AG20443 (cell line): ENCODE data around the gene SEMA4D.

ENCODE experiments used
- DNase-seq: peaks from one replicate; pipeline ENCODE4 v3.0.0; 2012; ENCODE audit warnings: low spot score, mixed read lengths

Gene SEMA4D

DNA sequence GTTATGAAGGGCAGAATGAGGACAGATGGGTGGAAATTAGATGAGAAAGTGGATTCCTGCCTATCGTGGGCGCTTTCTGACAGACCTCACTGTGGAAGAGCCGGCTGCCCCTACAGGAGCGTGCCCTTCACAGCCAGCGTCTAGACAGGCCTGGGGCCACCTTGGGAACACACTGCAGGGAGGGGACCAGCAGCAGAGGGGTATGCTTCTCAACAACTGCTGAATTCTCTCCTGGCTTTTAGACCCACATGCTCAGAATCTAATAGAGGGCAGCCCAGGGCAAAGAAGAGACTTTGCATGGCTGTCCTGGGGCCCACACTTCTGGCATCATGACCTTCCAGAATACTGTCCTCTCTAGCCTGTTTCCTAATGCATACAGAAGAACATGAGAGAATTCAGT, 2.1 kb upstream of the SEMA4D start:
- DNase-seq = no peak

DNA sequence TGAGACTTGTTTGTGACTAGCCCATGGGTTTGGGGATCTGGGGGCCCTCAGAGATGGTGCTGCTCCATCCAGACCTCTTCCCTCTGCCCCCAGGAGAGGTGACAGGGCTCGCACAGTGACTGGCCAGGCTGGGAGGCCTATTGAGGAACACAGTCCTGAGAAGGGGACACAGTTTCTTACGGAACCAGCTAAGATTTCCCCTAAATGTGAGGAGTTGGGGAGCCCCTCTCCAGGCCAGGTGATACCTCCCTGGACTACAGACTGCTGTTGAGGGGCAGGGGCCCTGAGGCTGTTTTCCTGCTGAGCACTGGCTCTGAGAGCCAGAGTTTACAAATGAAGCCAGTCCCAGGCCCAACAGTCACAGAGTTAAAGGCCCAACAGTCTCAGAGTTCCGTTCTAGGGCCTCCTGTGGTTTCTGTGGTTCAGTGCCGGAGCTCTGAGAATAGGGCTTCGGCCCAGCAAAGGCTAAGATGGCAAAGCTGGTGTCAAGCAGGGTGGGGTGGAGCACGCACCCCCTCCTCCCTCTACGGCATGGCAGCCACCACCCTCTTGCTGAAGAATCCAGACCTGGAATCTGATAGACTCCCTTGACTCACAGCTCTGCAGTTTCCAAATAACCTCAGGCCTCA, 1.1 kb upstream of the SEMA4D start:
- no peak for DNase-seq

DNA sequence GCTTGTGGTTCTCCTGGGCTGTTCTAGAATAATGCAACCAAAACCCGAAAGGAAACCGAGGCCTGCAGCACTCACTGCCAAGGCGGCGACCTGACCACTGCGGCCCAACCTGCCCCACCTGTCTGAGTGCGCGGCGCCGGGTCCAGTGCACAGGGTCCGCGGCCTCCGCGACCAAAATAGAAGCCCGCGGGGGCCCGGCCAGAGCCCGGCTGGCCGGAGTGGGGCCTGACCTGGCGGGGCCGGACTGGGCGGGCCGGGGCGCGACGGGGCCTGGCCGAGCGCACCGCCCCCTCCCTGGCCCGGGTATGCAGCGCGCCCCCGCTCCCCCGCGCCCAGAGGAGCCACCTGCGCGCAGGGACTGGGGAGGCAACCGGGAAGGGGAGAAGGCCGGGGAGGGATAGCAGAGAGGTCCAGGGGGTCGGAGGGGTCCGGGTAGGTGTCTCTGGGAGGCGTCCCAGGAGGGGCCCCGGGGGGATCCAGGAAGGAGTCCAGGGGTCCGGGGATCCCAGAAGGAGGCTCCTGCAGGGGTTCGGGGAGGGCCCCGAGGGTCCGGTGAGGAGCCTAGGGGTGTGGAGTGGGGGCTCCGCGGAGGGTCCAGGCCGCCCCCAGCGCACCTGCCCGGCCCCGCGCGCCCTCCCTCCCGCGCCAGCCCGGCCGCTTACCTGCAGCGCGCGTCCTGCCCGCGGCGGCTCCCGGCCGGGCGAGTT, 503 bp downstream of the SEMA4D start:
- DNase-seq = no peak

DNA sequence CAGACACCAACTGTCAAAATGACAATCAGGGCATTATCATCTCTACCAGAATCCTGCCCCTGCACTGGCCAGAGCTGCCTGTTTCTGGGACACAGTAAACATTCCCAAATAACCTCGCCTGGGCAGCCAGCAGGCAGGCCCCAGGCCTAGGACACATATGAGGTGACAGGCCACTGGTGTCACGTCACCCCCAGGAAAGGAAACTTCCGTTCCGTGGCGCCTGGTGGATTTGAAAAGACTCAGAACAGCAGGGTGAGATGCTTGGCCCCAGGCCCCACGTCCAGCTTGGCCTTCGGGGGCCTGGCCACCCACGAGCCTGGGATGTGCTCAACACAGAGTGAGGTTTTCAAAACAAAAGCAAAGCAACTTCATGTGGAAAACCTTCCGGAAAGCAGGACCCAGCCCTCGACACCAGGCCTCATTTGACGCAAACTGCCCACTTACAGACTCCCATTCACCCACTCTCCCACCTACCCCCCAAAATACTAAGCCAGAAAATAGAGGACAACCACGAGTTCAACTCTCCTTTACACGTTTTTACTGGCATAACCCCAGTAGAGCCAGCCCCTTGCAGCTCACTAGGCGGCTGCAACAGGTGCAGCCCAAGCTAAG, 1.2 kb downstream of the SEMA4D start:
- DNase-seq = no peak

DNA sequence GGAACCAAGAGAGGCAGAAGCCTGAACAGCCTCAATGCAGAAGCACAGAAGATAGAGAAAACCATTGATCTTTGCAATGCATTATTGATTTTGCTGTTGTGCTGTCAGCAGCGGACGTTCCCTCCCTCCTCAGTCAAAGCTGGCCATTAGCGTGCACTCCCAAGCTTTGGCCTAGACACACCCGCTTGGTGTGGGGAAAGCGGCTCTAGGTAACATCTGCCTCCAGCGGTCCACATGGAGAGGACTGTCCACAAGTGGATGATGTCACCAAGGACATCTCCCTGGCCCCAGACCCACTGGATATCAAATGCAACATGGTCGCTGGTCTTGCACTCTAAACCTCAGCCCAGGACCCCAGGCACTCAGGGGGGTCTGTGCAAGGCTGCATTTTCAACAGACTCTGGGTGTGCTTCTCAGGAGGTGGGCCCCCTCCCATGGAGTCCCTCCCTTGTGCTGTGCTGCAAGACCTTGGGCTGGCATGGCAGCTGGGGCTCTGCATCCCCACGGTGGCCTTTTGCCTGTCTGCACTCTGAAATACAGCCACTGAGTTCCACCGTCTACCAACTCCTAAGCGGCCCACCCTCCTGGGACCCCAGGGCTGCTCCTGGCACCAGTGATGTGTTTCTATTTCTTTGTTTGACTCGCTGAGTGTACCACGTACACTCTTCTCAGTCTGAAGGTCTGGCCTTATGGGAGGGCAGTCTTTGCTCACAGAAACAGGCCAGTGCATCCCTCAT, 1.9 kb downstream of the SEMA4D start:
- no peak for DNase-seq

DNA sequence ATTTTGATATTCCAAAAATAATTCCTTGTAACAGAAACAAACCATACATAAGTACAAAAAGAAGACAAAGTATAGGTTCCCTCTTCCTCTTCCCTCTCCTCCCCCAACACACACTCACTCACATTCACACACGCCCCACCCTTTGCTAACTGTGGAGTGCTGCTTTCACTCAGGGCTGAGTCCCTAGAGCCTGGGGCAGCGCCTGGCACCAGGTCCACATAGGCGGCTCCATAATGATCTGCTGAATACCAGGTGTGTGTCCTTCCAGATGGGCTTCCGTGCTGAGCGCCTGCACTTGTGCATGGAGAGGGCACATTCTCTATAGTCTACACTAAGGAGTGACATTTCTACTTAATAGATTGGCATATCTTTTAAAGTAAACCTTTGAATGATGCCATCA, 3.7 kb downstream of the SEMA4D start:
- DNase-seq = no peak

DNA sequence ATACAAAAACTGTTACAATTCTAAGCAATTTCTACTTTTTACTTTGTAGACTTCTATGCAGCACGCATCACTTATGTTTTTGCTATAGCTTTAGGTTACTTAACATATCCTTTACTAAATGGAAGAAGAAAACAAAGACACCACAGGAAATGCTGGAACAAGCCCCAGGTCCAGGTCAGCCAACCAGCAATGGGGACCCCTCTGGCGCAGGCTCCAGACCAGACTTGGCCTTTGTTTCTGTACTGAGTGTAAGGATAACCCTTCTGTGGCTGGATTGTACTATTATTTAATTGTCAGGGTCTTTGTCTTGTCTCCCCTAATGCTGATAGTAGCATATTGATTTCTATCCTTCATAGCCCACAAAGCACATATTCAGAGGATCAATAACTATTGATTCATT, 4.2 kb downstream of the SEMA4D start:
- no peak for DNase-seq

DNA sequence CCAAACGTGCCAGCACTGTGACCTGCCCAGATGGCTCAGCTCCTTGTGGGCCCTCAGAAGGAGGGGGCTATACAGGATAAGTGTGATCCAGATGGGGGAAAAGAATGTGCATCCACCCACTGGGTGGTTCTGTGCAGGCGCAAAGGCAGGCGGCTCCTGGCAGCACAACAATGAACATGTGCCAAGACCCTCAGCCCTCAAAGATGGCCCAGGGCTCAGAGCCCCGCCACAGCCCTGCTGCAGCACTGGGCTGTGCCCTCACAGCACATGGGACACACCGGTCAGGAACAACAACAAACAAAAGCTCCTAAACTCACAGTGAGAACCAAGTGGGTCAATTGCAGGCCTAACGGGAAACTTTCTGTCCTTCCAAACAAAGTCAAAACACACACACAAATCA, 4.7 kb downstream of the SEMA4D start:
- DNase-seq = no peak

DNA sequence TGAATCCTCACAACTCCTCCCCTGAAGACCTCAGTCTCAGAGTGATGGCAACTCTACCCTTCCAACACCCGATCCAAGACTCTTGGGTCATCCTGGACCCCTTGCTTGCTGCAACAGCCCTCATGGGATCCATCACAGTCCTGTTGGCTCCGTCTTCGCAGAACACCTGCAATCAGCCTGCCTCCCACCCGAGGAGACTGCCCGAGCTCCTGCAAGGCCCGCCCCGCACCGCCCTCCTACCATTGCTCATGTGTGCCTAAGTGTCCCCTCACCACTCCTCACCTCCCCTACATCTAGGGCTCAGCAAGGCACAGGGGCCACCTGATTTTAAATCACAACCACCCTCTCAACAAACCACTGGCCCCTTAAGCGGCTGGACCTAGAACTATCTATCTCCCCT, 5.3 kb downstream of the SEMA4D start:
- no peak for DNase-seq

DNA sequence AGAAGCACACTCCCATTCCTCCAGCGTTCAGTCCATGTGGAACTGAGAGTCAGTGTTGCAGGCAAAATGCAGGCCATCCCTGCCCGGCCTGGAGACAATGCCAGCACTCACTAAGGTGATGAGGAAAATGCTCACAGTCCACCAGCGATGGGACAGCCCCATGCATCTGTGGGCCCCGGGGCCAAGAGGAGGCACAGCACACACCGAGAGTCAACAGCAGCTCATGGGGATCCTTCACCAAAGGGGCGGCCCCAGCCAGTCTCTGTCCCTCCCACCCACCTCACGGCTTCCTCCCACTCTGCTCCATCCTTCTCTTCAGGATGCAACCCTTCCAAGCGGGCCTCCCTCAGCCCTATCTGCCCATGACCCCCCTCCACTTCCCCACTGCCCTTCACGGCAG, 6.2 kb downstream of the SEMA4D start:
- no peak for DNase-seq

DNA sequence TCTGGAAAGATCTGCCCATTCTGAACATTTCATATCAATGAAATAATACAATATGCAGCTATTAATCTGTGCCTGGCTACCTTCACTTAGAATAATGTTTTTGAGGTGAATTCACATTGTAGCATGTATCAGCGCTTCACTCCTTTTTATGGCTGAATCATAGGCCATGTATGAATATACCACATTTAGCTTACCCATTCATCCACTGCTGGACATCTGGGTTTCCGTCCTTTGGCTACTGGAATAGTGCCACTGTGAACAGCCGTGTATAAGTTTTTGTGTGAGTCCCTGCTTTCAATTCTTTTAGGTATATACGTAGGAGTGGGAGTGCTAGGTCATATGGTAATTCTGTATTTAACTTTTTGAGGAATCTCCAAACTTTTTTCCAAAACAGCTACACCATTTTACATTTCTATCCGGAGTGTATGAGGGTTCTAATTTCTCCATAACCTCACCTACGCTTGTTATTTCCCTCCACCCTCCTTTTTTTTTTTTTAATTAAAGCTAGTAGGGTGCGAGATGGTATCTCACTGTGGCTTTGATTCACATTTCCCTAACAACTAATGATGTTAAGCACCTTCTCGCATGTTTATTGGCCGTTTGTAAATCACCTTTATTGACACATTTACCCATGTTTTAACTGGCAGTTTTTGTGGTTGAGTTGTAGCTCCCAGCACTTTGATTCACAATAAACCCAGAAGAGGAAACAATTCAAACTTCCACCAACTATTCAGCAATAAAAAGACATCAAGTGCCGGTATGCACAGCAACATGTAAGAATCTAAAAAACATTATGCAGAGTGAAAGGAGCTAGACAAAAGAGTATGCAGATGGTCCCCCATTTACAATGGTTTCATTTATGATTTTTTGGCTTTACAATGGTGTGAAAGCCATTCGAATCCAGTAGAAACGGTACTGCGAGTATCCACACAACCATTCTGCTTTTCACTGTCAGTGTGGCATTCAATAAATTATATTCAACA, 8.1 kb downstream of the SEMA4D start:
- no peak for DNase-seq

DNA sequence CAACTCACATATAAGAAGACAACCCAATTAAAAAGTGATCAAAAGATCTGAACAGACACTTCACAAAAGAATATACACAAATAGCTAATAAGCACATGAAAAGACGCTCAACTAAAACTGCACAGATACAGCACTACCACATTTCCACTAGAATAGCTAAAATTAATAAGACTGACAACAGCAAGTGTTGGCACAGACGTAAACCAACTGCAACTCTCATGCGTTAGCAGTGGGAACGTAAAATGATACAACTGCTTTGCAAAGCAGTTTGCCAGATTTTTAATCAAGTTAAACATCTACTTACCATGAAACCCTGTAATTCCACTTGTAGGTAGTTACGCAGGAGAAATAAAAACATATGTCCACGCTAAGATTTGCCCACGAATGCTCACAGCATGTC, 9.0 kb downstream of the SEMA4D start:
- no peak for DNase-seq

DNA sequence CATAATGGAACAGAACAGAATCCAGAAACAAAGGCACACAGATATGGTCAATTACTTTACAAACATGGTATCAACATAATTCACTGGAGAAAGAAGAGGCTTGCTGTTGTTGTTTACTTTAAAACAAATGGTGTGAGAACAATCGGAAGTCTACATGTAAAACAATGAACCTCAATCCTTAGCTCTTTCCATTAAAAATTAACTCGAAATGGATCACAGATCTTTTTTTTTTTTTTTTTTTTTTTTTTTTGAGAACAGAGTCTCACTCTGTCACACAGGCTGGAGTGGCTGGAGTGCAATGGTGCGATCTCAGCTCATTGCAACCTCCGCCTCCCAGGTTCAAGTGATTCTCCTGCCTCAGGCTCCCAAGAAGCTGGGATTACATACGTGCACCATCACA, 9.8 kb downstream of the SEMA4D start:
- DNase-seq = no peak

DNA sequence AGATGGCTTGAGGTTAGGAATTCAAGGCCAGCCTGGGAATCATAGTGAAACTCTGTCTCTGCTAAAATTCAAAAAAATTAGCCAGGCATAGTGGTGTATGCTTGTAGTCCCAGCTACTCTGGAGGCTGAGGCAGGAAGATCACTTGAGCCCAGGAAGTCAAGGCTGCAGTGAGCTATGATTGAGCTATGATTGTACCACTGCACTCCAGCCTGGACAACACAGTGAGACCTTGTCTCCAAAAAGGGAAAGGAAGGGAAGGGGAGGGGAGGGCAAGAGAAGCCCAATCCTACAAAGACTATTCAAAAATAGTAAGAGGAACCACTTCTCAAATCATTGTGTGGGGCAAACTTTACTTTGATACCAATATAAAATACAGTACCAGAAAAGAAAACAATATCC, 11.2 kb downstream of the SEMA4D start:
- no peak for DNase-seq

DNA sequence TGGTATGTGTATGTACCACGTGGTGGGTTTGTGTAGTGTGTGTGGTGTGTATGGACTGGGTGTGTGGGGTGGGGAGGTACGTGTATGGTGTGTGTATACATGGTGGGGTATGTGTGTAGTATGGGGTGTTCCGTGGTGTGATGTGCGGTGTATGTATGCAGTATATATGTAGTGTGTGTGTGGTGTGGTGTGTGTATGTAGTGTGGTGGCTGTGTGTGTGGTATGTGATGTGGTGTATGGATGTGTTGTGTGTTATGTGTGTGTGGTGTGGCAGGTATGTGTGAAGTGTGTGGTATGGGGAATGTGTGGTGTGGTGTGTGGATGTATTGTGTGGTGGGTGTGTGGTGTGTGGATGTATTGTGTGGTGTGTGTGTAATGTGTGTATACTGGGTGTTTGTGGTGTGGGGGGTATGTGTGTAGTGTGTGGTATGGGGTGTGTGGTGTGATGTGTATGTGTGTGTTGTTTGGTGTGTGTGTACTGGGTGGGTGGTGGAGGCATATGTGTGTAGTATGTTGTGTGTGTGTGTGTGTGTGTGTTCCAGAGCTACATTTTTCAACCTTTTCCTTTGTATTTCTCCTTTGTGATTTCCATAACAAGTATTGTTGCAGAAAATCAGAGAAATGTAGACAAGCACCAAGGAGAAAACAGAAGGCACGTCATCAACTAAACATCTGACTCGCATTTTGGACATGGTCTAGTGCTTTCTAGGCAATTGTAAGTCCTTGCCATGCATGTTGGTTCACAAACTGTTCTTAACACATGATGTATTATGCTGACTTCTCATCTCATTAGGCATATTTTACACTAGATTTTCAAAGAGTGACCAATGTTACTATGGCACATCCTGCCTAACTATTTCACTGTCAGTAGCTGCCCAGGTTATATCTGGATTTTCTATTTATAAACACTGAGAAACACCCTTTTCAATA, 13.2 kb downstream of the SEMA4D start:
- DNase-seq = no peak

DNA sequence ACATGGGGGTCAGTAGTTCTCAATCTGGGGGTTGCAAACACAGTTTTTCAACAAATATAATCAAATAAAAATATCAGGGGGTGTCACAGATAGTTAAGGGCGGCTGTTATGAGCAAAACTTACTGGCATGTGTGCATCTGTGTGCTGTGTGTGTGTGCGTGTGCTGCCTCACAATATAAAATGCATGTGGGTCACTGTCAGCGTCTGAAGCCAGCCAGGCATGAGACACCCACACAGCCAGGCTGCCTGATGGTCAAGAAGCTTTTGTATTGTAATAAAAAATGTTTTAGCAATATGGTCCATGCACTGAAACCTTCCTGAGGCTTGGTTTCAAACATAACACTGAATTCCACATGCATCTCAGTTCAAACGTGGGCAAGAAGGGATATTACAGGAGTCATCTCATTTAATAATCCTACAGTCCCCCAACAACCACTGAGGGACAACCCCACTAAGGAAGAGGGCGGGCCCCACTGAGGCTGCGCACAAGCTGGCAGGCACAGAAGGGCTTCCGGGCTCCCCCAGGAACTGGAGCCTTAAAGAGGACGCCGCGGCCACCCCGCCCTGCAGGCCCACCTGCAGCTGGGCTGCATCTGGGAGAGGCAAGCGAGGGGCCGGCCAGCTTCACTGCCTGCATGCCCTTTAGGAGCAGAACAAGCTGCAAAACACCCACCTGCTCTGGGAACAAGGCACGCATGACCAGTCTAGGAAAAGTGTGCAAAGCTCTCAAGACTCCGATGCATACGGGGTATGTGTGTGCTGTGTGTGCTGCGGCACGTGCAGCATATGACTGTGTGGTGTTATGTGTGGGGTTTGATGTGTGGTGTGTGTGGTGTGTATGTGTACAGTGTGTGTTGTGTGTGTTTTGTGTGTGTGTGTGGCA, 14.1 kb downstream of the SEMA4D start:
- DNase-seq = no peak

DNA sequence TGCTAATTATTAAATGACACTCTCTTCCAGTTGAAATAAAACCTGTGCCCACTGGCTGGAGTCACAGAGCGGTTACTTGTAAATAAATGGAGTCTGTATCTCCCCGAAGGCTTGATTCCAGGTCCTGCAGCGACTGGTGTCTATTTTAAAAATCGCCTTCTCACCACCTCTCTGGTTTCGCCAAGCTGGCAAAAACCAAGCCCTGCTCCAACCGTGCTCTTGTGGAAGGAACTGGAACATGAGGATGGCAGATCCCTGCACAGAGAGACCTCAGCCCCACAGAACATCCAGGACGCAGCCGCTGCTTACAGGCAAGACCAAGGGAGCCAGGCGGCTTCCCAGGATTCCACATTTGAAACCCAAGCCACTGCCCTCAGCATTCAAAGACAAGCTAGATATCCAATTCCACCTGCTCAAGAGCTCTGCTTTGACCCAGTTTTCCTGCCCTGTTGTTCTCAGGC, 15.0 kb downstream of the SEMA4D start:
- DNase-seq = no peak

DNA sequence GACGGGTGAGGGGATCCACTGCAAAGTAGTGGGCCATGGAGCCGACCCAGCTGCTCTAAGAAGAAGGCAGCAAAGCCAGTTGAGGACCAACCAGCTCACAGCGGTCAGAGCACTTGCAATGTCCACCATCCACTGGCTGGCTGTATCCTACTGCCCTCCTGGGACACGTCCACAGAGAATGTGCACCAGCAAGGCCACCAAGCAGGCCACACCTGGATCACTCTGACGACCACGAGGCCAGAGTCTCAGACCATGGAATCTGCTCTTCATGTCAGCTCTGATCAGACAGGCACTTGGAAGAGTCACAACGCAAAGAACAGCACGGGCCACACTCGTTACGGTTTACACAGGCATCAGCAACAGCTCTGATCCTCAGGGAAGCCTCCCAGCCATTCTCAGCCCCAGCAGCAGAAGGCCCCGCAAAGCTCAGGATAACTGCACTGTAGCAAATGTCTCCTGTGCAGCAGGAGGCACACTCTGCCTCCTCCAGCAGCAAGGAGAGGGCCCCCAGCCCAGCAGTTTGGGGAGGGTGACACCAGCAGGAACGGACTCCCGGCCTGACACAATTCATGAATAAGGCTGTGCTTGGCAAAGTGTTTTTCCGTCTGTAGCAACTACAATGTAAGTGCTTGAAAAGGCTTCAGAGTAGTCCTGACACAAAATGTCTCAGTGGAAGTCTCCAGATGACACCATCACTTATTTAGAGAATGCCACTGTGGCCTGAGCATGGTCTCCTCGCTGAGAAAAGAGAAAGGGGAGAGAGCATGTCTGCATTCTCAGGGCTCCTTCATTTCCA, 15.7 kb downstream of the SEMA4D start:
- DNase-seq = no peak

DNA sequence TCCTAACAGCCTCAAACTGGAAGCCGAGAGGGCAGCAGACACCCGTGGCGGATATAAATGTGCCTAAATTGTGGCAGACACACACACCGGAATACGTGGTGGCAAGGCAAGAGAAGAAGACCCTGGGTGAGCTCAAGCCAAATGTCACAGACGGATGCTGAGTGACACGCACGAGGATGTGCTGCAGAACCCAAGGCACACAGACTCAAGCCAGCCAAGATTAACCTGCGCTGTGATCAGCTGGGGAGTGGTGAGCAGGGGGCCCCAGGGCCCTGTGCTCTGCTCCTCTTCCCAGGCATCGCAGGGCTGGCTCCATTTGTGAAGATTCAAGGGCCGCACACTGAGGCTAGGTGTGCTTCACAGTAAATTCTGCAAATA, 16.4 kb downstream of the SEMA4D start:
- DNase-seq = no peak
